Esophagus squamous epithelium (tissue), 5 donors: ENCODE results near the gene MAPRE3. TPM values are rescaled to one million over a fixed set of nuclear protein-coding genes. Genes with fewer than 3 reads are reported as not detected.

Experiments used
- DNase-seq: peaks from one replicate; lab custom pipeline; 2025; lab: John Stamatoyannopoulos, UW
- H3K27ac ChIP-seq, 4 donors: fragments of 200-600 bp; sonication (generic); one replicate each; pipeline ENCODE4 v1.5.1; 2016 to 2019; ENCODE audit warnings: mild to moderate bottlenecking in 1 of 4
- H3K27me3 ChIP-seq, 4 donors: fragments of 200-600 bp; sonication (generic); 1 replicate in 3 of 4; 2 replicates in 1 of 4; pipeline versions ENCODE4 v1.5.1 to v1.6.0; 2017 to 2021; ENCODE audit warnings: antibody characterized with exemption in 1 of 4
- H3K36me3 ChIP-seq, 3 donors: fragments of 200-600 bp; sonication (generic); one replicate each; pipeline ENCODE4 v1.5.1; 2016 to 2019
- H3K4me1 ChIP-seq, 3 donors: fragments of 200-600 bp; sonication (generic); one replicate each; pipeline ENCODE4 v1.5.1; 2017 to 2019
- H3K4me3 ChIP-seq, 4 donors: fragments of 200-600 bp; sonication (generic); 1 replicate in 3 of 4; 2 replicates in 1 of 4; pipeline ENCODE4 v1.5.1; 2016 to 2019; ENCODE audit warnings: mild to moderate bottlenecking in 2 of 4, moderate library complexity in 1 of 4
- H3K9me3 ChIP-seq, 3 donors: fragments of 200-600 bp; sonication (generic); one replicate each; pipeline ENCODE4 v1.5.1; 2016 to 2019
- CTCF ChIP-seq, 6 experiments: fragments of 450-650 bp in 4 of 6; fragments of 200-600 bp in 2 of 6; sonication (generic) in 2 of 6; IDR thresholded peaks; one replicate each; pipeline ENCODE4 v1.5.1; 2016 to 2019; ENCODE audit warnings: antibody characterized with exemption in 6 of 6, mild to moderate bottlenecking in 4 of 6, moderate library complexity in 4 of 6
- POLR2A ChIP-seq, 4 donors: fragments of 450-650 bp; IDR thresholded peaks; one replicate each; pipeline ENCODE4 v1.6.1; 2017; ENCODE audit warnings: antibody characterized with exemption in 4 of 4, mild to moderate bottlenecking in 4 of 4, moderate library complexity in 3 of 4
- WGBS, 2 donors: methylation state at CpG; one replicate each; pipeline ENCODE4 v1.1.5; 2018; 5-methylcytosine and 5-hydroxymethylcytosine counted together
- intact Hi-C: fragments of 100-400 bp; cut with DNase I; formaldehyde crosslinking; loops from one replicate; pipeline ENCODE4 v1.15.0; 2022
- total RNA-seq, 4 donors: library from RNA; depleted of rRNA; stranded (reverse); fragments of >200 nt; gene quantifications; one replicate each; pipeline ENCODE4 v1.1.0, GENCODE V29; 2016
- donor health status: DM: yes; HTN: yes; CAD: no.

The MAPRE3 gene
- total RNA-seq, 4 donors from 2014 or later = 4.4 to 7.6 (median 5.2) TPM

DNA sequence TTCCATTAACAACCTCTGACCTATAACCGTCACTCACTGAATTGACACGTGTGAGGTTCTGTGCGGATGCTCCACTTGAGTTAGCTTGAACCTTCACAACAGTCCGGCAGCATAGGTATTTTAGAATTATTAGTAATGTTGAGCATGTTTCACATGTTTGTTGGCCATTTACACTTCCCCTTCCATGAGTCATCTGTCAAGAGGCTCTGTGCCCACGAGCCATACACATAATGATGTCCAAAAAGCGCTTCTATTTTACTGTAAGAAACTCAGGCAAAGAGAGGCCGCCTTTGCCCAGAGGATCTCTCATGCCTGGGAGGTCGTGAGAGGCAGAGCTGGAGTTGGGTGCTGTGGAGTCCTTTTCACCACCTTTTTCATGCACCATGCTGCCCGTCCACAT is 33.4 kb downstream of the MAPRE3 start:
- WGBS, 2 donors = 70 to 76% methylated on average over 9 of the region's 9 CpGs
- H3K27me3 ChIP-seq = no peaks in the 10 kb centered on the region
- H3K27ac ChIP-seq = no peak overlapping the region
- H3K36me3 ChIP-seq = no peaks in the 10 kb centered on the region
- no peak overlapping the region for H3K4me3 ChIP-seq
- no peak for DNase-seq
- TF ChIP-seq CTCF (IDR thresholded peaks at IDR 0.05) (no peak), POLR2A (IDR thresholded peaks at IDR 0.05) (no peak)
- H3K9me3 ChIP-seq = no peaks in the 10 kb centered on the region
- no peaks in the 10 kb centered on the region for H3K4me1 ChIP-seq
- intact Hi-C loops = no loop called here

- intact Hi-C loops = no loop called here
- Histone ChIP-seq H3K27me3 (no peaks in the 10 kb centered on the region), H3K9me3 (no peaks in the 10 kb centered on the region), H3K4me3 (no peak overlapping the region), H3K36me3 (no peaks in the 10 kb centered on the region), H3K27ac (no peak overlapping the region), H3K4me1 (no peaks in the 10 kb centered on the region)
- no peak for DNase-seq
- 54 to 68% methylated on average over 4 to 5 of the region's 6 CpGs for WGBS, 2 donors
- TF ChIP-seq CTCF (IDR thresholded peaks at IDR 0.05) = no peak
- TF ChIP-seq POLR2A (IDR thresholded peaks at IDR 0.05) = no peak
These were observed 36.4 kb downstream of the MAPRE3 start for GRCh38 chr2:27006602-27007415.

- no peak for TF ChIP-seq POLR2A (IDR thresholded peaks at IDR 0.05)
- no peak for TF ChIP-seq CTCF (IDR thresholded peaks at IDR 0.05)
- intact Hi-C loops = no loop called here
These were observed 37.3 kb downstream of the MAPRE3 start for GRCh38 chr2:27007416-27008374.

DNA sequence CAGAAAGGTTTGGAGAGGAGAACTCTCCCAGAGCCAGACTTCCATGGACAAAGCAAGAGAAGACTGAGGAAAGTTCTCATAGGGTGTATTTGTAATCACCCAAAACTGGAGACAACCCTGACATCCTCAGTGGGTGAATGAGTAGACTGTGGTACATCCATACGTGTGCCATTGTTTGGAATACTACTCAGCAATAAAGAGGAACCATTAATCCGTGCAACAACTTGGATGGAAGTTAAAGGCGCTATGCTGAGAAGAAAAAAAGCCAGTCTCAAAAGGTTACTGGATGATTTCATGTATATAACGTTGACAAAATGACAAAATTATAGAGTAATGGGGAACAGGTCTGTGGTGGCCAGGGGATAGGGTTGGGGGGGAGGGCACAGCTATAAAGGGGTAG is 38.2 kb downstream of the MAPRE3 start:
- WGBS, 2 donors = 87 to 89% methylated on average over 4 of the region's 4 CpGs
- Histone ChIP-seq H3K36me3 (no peaks in the 10 kb centered on the region), H3K27ac (no peak overlapping the region), H3K27me3 (no peaks in the 10 kb centered on the region), H3K4me1 (no peaks in the 10 kb centered on the region), H3K4me3 (no peak overlapping the region), H3K9me3 (no peaks in the 10 kb centered on the region)
- no peak for TF ChIP-seq CTCF (IDR thresholded peaks at IDR 0.05)
- no peak for TF ChIP-seq POLR2A (IDR thresholded peaks at IDR 0.05)
- no peak for DNase-seq
- intact Hi-C loops = no loop called here

More at GRCh38 chr2:27007416-27008374, 37.3 kb downstream of the MAPRE3 start:
- no peak for DNase-seq
- Histone ChIP-seq H3K9me3 (no peaks in the 10 kb centered on the region), H3K4me1 (no peaks in the 10 kb centered on the region), H3K27ac (no peak overlapping the region), H3K27me3 (no peaks in the 10 kb centered on the region), H3K36me3 (no peaks in the 10 kb centered on the region), H3K4me3 (no peak overlapping the region)
- WGBS, 2 donors = 74 to 77% methylated on average over 8 of the region's 8 CpGs

- Histone ChIP-seq H3K27me3 (no peaks in the 10 kb centered on the region), H3K36me3 (no peaks in the 10 kb centered on the region), H3K27ac (no peak overlapping the region), H3K9me3 (no peaks in the 10 kb centered on the region), H3K4me1 (no peaks in the 10 kb centered on the region), H3K4me3 (no peak overlapping the region)
- intact Hi-C loops = no loop called here
- TF ChIP-seq CTCF (IDR thresholded peaks at IDR 0.05) = no peak
- DNase-seq = no peak
These were observed 38.6 kb downstream of the MAPRE3 start for GRCh38 chr2:27009083-27009482.
